CD4-positive, alpha-beta T cell treated with Interleukin-1 beta for 1 hour (primary cell): ENCODE data around the gene GIT2.
"Not testable (repeated sequence)": the region's sequence is repeated elsewhere in the genome, so short reads cannot be mapped to it uniquely, and the experiment has no call there.

ENCODE experiments used
- DNase-seq, 2 donors: peaks; one replicate each; pipeline ENCODE4 v3.0.0-alpha.2; 2020 to 2022

GIT2 gene

DNA sequence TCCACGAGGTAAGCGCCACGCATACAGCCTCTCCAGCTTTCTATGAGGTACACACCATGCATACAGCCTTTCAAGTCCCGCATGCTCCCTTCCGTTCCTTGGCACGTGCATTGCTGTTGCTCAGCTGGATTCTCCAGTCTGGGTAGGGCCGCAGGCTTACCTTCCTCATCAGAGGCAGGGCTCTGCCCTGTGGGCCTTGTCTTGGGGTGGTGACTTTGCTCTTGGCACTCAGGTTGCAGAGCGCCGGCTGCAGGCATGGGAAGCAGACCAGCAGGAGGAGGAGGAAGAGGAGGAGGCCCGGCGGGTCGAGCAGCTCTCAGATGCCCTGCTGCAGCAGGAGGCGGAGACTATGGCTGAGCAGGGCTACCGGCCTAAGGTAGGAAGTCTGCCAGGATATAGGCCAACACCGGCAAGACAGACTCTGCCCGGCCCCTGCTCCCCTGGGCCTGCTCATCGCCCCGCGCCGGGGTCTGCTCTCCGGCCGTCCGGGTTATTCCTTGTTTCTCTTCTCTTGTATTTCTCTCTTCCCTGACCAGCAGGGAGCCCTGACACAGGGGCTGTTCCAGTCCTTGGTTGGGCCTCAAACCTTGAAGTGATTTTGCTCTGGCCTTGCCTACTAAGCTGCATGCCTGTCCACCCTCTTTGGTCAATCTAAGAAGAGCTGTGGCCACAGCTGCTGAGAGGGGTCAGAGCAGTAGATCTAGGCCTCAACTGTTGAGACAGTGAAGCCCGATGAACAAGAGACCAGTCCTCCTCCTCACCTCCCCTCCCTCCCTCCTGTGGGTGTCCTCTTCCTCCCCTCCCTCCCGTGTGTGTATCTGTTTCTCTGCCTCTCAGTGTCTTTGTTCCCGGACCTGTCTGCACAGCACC is 80.8 kb downstream of the GIT2 start:
- DNase-seq: no peak

DNA sequence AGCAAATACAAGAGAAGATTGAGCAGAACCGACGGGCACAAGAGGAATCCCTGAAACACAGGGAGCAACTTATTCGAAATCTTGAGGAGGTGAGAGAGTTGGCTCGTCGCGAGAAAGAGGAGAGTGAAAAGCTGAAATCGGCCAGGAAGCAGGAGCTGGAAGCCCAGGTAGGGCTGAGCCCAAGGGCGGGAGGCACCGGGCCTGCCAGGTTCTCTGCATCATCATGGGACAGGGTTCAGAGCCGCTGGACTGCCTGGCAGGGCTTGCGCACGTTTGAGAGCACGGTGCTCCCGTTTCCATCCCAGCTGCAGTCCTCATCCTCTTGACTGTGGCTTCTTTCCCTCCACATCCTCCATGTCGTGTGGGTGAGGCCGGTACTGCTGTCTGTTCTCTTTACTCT is 81.7 kb downstream of the GIT2 start:
- no peak for DNase-seq

- no peak for DNase-seq
Measured at GRCh38 chr12:109912855-109913321, 83.3 kb downstream of the GIT2 start.

GRCh38 chr12:109910969-109911348 is 85.2 kb downstream of the GIT2 start:
- DNase-seq: peak in 1 of 2 donors; percentile 17

- DNase-seq: no peak
Measured at GRCh38 chr12:109910254-109910968, 85.8 kb downstream of the GIT2 start.

GRCh38 chr12:109905301-109905700 is 90.9 kb downstream of the GIT2 start:
- DNase-seq: no peak

DNA sequence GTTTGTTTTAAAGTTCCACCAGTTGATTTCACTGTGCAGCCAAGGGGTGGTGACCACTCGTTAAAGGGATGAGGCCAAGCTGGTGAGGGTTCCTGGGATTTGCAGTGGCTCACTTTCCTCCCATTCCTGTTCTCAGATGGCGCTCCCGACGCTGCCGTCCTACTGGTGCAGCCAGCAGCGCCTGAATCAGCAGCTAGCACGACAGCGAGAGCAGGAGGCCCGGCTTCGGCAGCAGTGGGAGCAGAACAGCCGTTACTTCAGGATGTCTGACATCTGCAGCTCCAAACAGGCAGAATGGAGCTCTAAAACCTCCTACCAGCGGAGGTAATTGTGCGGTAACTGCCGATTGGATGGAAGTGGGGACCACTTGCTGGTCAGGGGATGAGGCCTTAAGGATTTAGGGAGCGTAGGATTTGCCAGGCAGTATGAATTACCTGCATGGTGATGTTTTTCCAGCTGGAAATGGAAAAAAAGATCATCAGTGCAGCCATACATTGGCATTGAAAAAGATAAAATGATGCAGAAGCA is 93.2 kb downstream of the GIT2 start:
- no peak for DNase-seq

- DNase-seq: no peak
Measured at GRCh38 chr12:109900752-109901580, 95.2 kb downstream of the GIT2 start.

- DNase-seq: peak; percentile 79
Measured at GRCh38 chr12:109899783-109900751, 96.1 kb downstream of the GIT2 start, which contains the start of gene TCHP. Gene TCHP, plus strand, starts transcription at chr12:109900274. Its CDS starts 2,753 bp downstream, at chr12:109903027.

DNA sequence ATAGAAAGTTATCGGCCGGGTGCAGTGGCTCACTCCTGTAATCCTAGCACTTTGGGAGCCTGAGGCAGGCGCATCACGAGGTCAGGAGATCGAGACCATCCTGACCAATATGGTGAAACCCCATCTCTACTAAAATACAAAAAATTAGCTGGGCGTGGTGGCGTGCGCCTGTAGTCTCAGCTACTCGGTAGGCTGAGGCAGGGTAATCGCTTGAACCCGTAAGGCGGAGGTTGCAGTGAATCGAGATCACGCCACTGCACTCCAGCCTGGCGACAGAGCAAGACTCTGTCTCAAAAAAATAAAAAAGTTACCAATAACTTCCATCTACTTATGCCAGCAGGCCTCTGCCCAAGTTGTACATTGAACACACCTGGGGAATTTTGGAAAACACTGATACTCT is 96.8 kb downstream of the GIT2 start:
- DNase-seq: not testable (repeated sequence)

DNA sequence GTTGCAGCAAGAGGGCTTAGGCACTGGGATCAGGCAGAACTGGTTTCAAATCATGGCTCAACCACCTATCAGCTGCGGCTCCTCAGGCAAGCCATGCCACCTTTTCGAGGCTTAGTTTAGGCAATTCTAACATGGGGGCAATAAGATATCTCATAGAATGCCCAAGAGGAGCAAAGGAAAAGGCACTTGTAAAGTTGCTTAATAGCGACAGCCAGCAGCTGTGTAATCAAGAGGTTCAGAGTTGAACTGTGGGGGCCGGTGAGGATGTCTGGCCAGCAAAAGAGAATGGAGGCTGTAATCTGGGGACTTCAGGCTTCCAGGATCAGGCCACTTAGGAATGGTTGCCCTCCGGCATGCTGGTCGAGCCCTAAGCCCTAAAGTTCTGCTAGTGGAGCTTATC is 99.1 kb downstream of the GIT2 start:
- no peak for DNase-seq

DNA sequence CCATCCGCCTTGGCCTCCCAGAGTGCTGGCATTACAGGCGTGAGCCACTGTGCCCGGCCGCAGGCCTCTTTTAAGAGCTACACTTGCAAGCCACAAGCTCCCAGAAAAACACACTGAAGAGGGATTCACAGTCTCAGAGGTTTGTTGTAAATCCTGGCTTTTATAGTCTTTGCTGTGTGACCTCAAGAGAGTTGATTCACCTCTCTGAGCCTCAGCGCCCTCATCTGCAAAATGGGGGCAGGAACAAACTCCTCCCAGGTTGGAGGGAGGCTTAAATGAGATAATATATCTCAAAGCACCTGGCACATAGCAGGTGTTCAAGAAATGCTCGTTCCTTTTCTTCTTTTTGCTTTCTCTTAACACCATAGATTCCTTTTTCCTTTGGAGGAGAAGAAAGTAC is 100.0 kb downstream of the GIT2 start:
- no peak for DNase-seq

- no peak for DNase-seq
Measured at GRCh38 chr12:109894939-109895338, 101.2 kb downstream of the GIT2 start.

GRCh38 chr12:109893261-109893995 is 102.7 kb downstream of the GIT2 start:
- no peak for DNase-seq

- DNase-seq: peak; percentile 39 to 40
Measured at GRCh38 chr12:109892748-109893147, 103.4 kb downstream of the GIT2 start.

DNA sequence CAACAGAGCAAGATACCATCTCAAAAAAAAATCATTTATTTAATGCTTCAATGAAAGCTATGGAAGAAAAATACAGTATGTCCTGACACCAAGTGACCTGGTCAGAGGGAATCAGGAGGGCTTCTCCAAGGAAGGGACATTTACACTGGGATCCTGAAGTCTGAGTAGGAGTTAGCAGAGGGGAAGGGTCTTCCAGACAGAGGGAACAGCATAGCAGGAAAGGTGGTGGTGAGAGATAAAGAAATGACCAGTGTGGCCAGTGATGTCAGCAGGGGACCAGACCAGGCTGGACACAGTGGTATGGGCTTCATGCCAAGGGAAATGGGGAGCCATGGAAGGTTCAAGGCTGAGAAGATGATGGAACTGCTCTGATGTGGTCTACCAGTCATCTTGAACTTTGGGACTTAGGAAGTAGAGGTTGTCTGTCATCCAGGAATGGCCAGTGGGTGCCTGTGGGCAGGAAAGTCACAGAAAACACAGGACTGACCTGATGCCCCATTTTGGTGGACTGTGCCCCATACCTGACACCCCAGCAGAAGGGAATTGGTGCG is 103.9 kb downstream of the GIT2 start:
- DNase-seq: no peak

- not testable (repeated sequence) for DNase-seq
Measured at GRCh38 chr12:109891731-109892130, 104.4 kb downstream of the GIT2 start.

GRCh38 chr12:109890620-109891170 is 105.5 kb downstream of the GIT2 start:
- no peak for DNase-seq

GRCh38 chr12:109888179-109889020 is 107.8 kb downstream of the GIT2 start:
- peak; percentile 46 to 57 for DNase-seq
